Measurements from ENCODE around the gene HGS.

HGS gene

GRCh38 chr17:81687770-81688541, 4.1 kb downstream of the HGS start:
- DNase-seq = no peak

- no peak for DNase-seq
These were observed 4.8 kb downstream of the HGS start for GRCh38 chr17:81688616-81689015.

- DNase-seq = no peak
These were observed 6.3 kb downstream of the HGS start for GRCh38 chr17:81690066-81690465.

GRCh38 chr17:81690549-81690948, 6.7 kb downstream of the HGS start:
- DNase-seq = no peak

GRCh38 chr17:81691196-81691595, 7.4 kb downstream of the HGS start:
- DNase-seq = no peak

- DNase-seq = no peak
These were observed 7.8 kb downstream of the HGS start for GRCh38 chr17:81691608-81692007.

- no peak for DNase-seq
These were observed 9.8 kb downstream of the HGS start for GRCh38 chr17:81693509-81694210.

- no peak for DNase-seq
These were observed 11.0 kb downstream of the HGS start for GRCh38 chr17:81694810-81695209.

GRCh38 chr17:81695211-81695610, 11.4 kb downstream of the HGS start:
- DNase-seq = no peak

- no peak for DNase-seq
These were observed 12.0 kb downstream of the HGS start for GRCh38 chr17:81695801-81696200.

GRCh38 chr17:81696218-81696941, 12.6 kb downstream of the HGS start:
- no peak for DNase-seq

GRCh38 chr17:81697261-81698044, 13.6 kb downstream of the HGS start:
- DNase-seq = no peak

GRCh38 chr17:81700353-81701287, 16.8 kb downstream of the HGS start:
- no peak for DNase-seq

- DNase-seq = peak; percentile 35
These were observed 17.7 kb downstream of the HGS start for GRCh38 chr17:81701288-81702071.

- peak; percentile 96 for DNase-seq
These were observed 19.3 kb downstream of the HGS start, which contains the start of gene MRPL12 for GRCh38 chr17:81702934-81703746. Gene MRPL12, plus strand, starts transcription at chr17:81703367. Its CDS starts 135 bp downstream, at chr17:81703502.

GRCh38 chr17:81703747-81704654, 20.2 kb downstream of the HGS start:
- no peak for DNase-seq

- no peak for DNase-seq
These were observed 21.9 kb downstream of the HGS start for GRCh38 chr17:81705518-81706231.

- DNase-seq = no peak
These were observed 22.4 kb downstream of the HGS start for GRCh38 chr17:81706232-81706611.
